ENCODE data around the gene NOTCH2.

NOTCH2 gene

GRCh38 chr1:119964673-119965363 lies 104.6 kb downstream of the NOTCH2 start:
- peak; percentile 23 for DNase-seq (ENCODE audit: extremely low read depth, low read depth)
- TF ChIP-seq CTCF (IDR thresholded peaks at IDR 0.05; ENCODE audit: low read depth, low read length) = no peak

GRCh38 chr1:119962296-119962968 lies 107.0 kb downstream of the NOTCH2 start:
- DNase-seq (ENCODE audit: extremely low read depth, low read depth) = no peak
- TF ChIP-seq CTCF (IDR thresholded peaks at IDR 0.05; ENCODE audit: low read depth, low read length) = no peak

GRCh38 chr1:119960501-119960900 lies 109.0 kb downstream of the NOTCH2 start:
- DNase-seq (ENCODE audit: extremely low read depth, low read depth) = no peak
- TF ChIP-seq CTCF (IDR thresholded peaks at IDR 0.05; ENCODE audit: low read depth, low read length) = no peak

- DNase-seq (ENCODE audit: extremely low read depth, low read depth) = no peak
- no peak for TF ChIP-seq CTCF (IDR thresholded peaks at IDR 0.05; ENCODE audit: low read depth, low read length)
Observed at GRCh38 chr1:119959268-119960220, 109.9 kb downstream of the NOTCH2 start.

- DNase-seq (ENCODE audit: extremely low read depth, low read depth) = no peak
- TF ChIP-seq CTCF (IDR thresholded peaks at IDR 0.05; ENCODE audit: low read depth, low read length) = no peak
Observed at GRCh38 chr1:119958223-119958622, 111.2 kb downstream of the NOTCH2 start.

- TF ChIP-seq CTCF (IDR thresholded peaks at IDR 0.05; ENCODE audit: low read depth, low read length) = no peak
- DNase-seq (ENCODE audit: extremely low read depth, low read depth) = no peak
Observed at GRCh38 chr1:119956306-119956705, 113.2 kb downstream of the NOTCH2 start.

Data from AG09319 (cell line).